GM18511 (cell line): ENCODE measurements around the gene DDHD1.

Experiments
- ATAC-seq: cut with Tn5 transposase; IDR thresholded peaks from one replicate; pipeline ENCODE4 v1.9.1; 2021; ENCODE audit warnings: mild to moderate bottlenecking, moderate library complexity; ENCODE audit not compliant: unreplicated experiment

DDHD1 gene

DNA sequence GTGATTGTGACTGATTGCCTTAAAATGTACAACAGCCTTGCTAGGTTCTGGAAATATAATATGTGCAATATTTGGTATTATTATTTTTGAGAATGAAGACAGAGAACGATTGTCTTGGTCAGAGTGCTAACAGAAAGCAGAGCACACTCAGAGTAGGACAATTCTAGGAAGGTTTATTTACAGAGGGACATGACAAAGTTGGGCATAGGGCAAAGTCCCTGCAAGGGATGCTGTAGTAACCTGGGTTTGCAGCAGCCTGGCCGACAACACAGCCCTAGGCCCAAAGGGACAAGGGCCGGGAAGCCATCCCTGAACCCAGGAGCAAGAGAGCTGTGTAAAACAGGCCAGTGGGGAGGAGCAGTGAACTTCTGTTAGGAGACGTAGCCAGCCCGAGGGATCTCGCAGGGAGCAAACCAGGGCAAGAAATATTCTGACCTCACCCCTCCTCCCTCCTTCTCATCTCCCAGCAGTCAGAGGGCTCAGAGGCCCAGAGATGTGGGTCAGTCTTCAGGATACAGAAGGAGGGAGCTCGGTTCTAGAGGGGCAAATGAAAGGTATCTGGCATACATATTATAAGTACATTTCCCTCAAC is 151.2 kb downstream of the DDHD1 start:
- no peak for ATAC-seq

DNA sequence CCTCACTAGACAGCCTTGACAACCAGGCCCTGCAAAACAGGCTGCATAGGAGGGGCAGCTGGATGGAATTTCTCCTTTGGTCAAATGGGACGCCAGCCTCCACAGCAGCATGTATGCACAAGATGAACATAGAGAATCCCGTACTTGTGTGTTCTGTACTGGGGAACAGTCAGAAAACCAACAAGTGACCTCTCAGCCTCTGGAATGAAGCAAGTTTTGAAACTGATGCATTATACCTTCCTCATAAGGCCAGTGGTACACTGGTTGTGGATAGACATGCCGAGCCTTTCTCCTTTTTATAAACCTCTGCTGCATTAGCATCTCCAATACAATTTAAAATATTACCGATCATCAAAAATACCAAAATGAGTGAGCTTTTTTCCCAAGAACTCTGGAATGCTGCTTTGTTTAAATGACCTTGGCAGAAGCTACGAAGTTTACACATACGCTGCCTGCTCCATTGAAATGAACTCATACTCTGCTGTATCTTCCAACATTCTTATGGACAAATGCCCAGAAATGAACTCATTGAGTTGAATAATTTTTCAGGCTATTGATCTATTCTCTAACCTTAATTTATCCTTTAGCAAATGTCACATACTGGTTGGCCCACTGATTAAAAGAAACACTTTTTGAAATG is 154.6 kb downstream of the DDHD1 start:
- no peak for ATAC-seq

GRCh38 chr14:52996493-52996892 is 156.6 kb downstream of the DDHD1 start:
- ATAC-seq, result no peak

- no peak for ATAC-seq
Measured at GRCh38 chr14:52995998-52996397, 157.1 kb downstream of the DDHD1 start.

GRCh38 chr14:52992236-52992870 is 160.8 kb downstream of the DDHD1 start:
- no peak for ATAC-seq

DNA sequence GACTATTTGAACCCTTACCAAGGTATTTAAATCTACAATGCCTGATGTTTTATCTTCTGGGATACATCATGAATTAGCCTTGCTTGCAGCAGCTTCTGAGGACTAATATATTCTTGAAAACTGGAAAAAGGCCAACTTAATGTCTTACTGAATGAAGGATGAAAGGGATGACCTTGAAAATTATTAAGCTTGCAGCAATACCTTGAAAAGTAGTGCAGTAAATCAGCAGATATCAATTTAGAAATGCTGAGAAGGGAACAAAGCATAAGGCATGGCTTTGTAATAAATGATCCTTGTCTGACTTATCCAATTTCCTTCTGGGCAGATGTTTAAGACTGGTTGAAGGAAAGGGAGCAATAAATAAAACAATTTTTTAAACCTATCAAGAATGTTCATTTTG is 165.0 kb downstream of the DDHD1 start:
- no peak for ATAC-seq

DNA sequence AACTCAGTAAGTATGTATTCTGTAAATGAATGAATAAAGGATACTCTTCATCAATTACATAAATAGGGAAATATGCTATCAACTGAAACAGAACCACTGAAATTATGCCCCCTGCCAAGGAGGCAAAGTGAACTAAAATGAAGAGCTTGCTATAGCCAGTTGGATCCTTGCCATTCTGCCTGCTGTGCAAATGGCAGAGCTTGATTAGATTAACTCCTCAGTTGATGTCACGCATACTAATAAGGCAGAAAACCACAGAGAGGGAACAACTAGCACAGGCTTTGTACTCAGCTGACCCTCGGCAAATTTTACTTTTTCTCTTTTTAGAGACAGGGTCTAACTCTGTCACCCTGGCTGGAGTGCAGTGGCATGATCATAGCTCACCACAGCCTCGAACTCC is 165.6 kb downstream of the DDHD1 start:
- ATAC-seq, result no peak

GRCh38 chr14:52987042-52987441 is 166.1 kb downstream of the DDHD1 start:
- no peak for ATAC-seq
